ENCODE measurements around the gene TUBG2.
A peak's percentile ranks its signal among the peaks of the same experiment; 100 is the strongest.
"Not testable (repeated sequence)": the region's sequence is repeated elsewhere in the genome, so short reads cannot be mapped to it uniquely, and the experiment has no call there.

The TUBG2 gene

DNA sequence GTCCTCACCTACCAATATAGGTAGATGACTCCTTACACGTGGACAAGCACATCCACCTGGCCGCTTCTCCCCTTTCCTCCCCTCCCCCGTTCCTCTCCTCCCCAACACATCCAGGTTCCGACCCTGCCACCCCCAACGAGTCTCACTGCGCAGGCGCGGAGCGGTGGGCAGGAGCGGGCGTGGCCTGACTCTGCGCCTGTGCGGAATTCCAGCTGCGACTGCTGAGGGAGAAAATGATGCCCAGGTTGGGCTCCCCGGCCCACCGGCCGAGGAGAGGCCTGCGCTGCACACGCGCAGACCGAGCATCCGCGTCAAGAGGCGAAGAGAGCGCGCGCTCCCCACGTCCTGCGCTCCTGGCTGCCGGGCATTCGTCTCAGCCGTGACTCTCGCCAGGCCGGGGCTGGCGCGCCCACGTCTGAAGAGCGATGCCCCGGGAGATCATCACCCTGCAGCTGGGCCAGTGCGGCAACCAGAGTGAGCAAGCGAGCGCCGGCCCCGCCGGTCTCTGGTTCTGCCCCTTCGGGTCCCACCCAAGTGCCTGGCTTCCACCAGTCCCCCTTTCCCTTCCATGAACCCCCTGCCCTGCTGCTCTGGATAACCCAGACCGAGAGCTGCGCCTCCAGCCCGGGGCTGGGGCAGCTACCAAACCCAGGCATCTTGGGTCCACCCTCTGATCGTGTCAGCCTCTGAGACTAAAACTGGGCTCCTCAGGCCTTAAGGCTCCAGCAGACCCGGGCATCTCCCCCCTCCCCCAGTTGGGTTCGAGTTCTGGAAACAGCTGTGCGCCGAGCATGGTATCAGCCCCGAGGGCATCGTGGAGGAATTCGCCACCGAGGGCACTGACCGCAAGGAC, at the start of gene TUBG2:
TSS of gene TUBG2 (plus strand) at position 206 of the 853 bp plus-strand sequence. CDS start at position 426, 220 bp downstream.
- no peaks in the 10 kb centered on the region for H3K9me3 Mint-ChIP-seq
- H3K4me1 Mint-ChIP-seq = peaks cover 12% of the 10 kb centered on the region
- peak within 1 kb of the TSS; percentile 90 for H3K4me3 Mint-ChIP-seq
- H3K27ac Mint-ChIP-seq = peak within 1 kb of the TSS; percentile 83
- H3K36me3 Mint-ChIP-seq = no peaks in the 10 kb centered on the region
- no peaks in the 10 kb centered on the region for H3K27me3 Mint-ChIP-seq

DNA sequence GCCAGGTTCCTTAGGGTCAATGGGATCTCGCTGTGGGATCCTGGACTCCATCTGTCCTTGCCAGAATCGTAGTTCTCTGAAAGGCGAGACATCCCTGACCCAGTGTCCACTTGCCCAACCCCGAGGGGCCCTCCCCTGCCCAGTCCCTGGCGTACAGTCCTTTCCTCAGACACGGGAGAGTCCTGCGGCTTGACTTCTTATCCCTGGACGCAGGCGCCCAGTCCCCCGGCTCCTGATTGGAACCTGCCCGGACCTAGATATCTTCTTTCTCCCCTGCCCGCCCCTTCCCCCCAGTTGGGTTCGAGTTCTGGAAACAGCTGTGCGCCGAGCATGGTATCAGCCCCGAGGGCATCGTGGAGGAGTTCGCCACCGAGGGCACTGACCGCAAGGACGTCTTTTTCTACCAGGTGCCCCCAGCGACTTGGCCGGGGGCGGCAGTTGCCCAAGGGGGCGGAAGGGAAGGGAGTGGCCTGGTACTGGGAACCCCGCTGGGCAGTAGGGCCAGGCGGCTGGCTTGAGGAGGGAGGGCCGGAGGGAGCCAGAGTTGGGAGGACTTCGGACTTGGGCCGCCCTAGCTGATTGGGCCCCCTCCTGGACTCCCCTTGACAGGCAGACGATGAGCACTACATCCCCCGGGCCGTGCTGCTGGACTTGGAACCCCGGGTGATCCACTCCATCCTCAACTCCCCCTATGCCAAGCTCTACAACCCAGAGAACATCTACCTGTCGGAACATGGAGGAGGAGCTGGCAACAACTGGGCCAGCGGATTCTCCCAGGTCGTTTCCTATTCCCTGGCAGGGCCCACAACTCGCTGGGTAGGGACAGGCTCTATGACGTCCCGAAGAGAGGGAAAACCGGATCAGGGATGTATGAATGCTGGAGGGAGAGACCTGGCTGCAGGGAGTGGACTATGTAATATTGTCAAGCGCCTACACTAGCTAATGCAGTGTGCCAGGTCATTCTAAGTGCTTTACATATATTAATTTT, 49.0 kb upstream of the TUBG2 start:
- peak overlapping the region; percentile 100 for H3K4me3 Mint-ChIP-seq
- H3K27ac Mint-ChIP-seq = peak overlapping the region; percentile 99
- H3K27me3 Mint-ChIP-seq, H3K9me3 Mint-ChIP-seq: not testable (repeated sequence)
- H3K36me3 Mint-ChIP-seq = peaks cover 12% of the 10 kb centered on the region
- peaks cover 34% of the 10 kb centered on the region for H3K4me1 Mint-ChIP-seq

- no peaks in the 10 kb centered on the region for H3K9me3 Mint-ChIP-seq
- H3K4me1 Mint-ChIP-seq = peaks cover 15% of the 10 kb centered on the region
- no peaks in the 10 kb centered on the region for H3K27me3 Mint-ChIP-seq
- no peak overlapping the region for H3K27ac Mint-ChIP-seq
- no peak overlapping the region for H3K4me3 Mint-ChIP-seq
- H3K36me3 Mint-ChIP-seq = peaks cover 10% of the 10 kb centered on the region
These were observed 47.1 kb upstream of the TUBG2 start for GRCh38 chr17:42612013-42612412.

GRCh38 chr17:42613699-42614295, 45.3 kb upstream of the TUBG2 start:
- Mint-ChIP-seq H3K27me3 (no peaks in the 10 kb centered on the region), H3K27ac (no peak overlapping the region), H3K9me3 (no peaks in the 10 kb centered on the region), H3K4me1 (no peaks in the 10 kb centered on the region), H3K4me3 (no peak overlapping the region), H3K36me3 (peaks cover 10% of the 10 kb centered on the region)

GRCh38 chr17:42617956-42618431, 41.1 kb upstream of the TUBG2 start:
- H3K27ac Mint-ChIP-seq = no peak overlapping the region
- H3K27me3 Mint-ChIP-seq = no peaks in the 10 kb centered on the region
- no peak overlapping the region for H3K4me3 Mint-ChIP-seq
- H3K9me3 Mint-ChIP-seq = no peaks in the 10 kb centered on the region
- H3K4me1 Mint-ChIP-seq = no peaks in the 10 kb centered on the region
- H3K36me3 Mint-ChIP-seq = peaks cover 6% of the 10 kb centered on the region

DNA sequence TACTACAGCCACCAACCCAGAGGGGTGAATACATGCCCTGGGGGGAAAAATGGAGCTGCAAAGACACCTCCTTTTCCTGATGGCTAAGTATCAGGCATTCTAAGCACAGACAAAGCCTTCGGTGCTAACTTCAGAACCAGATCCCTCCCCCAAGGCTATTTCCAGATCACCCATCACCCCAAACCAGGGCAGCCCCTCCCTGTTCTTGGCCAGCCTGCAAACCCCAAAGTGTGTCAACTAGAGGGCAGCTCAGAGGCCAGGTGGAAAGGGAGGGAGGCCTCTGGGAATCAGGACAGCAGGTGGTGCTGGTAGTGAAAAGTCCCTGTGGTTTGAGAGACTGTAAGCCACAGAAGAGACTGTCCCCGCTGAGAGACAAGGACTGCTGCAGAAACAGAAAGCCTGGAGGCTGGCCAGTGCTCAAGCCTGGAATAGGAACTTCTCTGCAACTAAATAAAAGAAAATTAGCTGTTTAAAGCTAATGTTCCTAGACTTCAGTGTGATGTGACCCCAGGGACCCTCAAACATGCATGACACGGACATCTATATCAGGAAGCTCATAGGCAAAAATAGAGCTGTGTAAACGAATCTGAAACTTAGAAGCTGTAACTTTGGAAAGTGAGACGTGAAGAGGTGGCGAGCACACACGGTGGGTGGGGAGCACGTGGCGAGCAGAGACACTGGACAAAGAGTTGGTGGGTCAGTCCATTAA, 40.5 kb upstream of the TUBG2 start:
- Mint-ChIP-seq H3K9me3 (no peaks in the 10 kb centered on the region), H3K4me3 (no peak overlapping the region), H3K36me3 (peaks cover 5% of the 10 kb centered on the region), H3K27ac (no peak overlapping the region), H3K27me3 (no peaks in the 10 kb centered on the region), H3K4me1 (no peaks in the 10 kb centered on the region)

DNA sequence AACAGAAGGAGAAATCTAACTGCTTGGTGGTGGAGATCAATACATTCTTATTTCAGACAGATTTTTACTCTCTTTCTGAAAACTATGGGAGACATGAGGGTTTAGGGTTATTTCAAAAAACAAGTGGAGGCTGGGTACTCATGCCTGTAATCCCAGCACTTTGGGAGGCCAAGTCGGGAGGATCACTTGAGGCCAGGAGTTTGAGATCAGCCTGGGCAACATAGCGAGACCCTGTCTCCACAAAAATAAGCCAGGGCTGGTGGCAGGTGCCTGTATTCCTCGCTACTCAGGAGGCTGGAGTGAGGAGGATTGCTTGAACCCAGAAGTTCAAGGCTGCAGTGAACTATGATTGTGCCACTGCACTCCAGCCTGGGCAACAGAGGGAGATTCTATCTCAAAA, 37.1 kb upstream of the TUBG2 start:
- H3K27me3 Mint-ChIP-seq, H3K4me3 Mint-ChIP-seq, H3K9me3 Mint-ChIP-seq, H3K36me3 Mint-ChIP-seq, H3K4me1 Mint-ChIP-seq, H3K27ac Mint-ChIP-seq: not testable (repeated sequence)

DNA sequence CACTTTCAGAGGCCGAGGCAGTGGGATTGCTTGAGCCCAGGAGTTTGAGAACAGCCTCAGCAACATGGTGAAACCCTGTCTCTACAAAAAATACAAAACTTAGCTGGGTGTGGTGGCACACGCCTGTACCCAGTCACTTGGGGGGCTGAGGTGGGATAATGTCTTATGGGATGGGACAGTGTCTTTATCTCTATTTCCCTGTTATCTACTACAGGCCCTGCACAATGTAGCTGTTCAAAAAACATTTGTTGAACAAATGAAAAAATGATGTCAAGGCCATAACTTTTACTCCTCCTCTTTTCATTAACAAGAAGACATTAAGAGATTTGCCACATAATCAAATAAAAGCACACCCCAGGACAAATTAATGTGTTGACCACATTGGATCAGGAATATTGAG, 35.8 kb upstream of the TUBG2 start:
- no peak overlapping the region for H3K4me3 Mint-ChIP-seq
- no peaks in the 10 kb centered on the region for H3K4me1 Mint-ChIP-seq
- H3K27me3 Mint-ChIP-seq = no peaks in the 10 kb centered on the region
- no peak overlapping the region for H3K27ac Mint-ChIP-seq
- no peaks in the 10 kb centered on the region for H3K36me3 Mint-ChIP-seq
- no peaks in the 10 kb centered on the region for H3K9me3 Mint-ChIP-seq

- H3K36me3 Mint-ChIP-seq = no peaks in the 10 kb centered on the region
- no peak overlapping the region for H3K4me3 Mint-ChIP-seq
- no peaks in the 10 kb centered on the region for H3K4me1 Mint-ChIP-seq
- no peaks in the 10 kb centered on the region for H3K9me3 Mint-ChIP-seq
- H3K27me3 Mint-ChIP-seq = no peaks in the 10 kb centered on the region
- no peak overlapping the region for H3K27ac Mint-ChIP-seq
These were observed 35.1 kb upstream of the TUBG2 start for GRCh38 chr17:42623732-42624596.

DNA sequence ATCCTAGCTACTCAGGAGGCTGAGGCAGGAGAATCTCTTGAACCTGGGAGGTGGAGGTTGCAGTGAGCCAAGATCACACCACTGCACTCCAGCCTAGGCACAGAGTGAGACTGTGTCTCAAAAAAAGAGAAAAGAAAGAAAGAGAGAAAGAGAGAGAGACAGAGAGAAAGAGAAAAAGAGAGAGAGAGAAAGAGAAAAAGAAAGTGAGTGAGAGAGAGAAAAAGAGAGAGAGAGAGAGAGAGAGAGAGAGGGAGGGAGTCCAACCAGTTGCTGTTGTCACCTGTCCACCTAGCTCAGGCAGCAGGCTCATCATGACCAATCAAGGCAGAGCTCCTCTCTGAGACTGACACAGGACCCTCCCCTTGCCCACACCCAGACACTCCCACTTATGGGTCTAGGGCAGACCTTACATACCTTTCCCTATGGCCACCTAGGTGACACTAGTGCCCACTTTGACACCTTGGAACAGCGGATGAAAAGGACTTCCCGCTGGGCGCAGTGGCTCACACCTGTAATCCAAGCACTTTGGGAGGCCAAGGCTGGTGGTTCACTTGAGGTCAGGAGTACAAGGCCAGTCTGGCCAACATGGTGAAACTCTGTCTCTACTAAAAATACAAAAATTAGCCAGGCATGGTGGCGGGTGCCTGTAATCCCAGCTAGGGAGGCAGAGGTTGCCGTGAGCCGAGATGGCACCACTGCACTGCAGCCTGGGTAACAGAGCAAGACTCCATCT, 31.9 kb upstream of the TUBG2 start:
- H3K27me3 Mint-ChIP-seq, H3K36me3 Mint-ChIP-seq, H3K4me1 Mint-ChIP-seq, H3K9me3 Mint-ChIP-seq, H3K27ac Mint-ChIP-seq, H3K4me3 Mint-ChIP-seq: not testable (repeated sequence)

GRCh38 chr17:42629411-42630009, 29.6 kb upstream of the TUBG2 start:
- H3K27ac Mint-ChIP-seq = no peak overlapping the region
- H3K4me3 Mint-ChIP-seq = no peak overlapping the region
- no peaks in the 10 kb centered on the region for H3K36me3 Mint-ChIP-seq
- H3K4me1 Mint-ChIP-seq = no peaks in the 10 kb centered on the region
- no peaks in the 10 kb centered on the region for H3K9me3 Mint-ChIP-seq
- H3K27me3 Mint-ChIP-seq = no peaks in the 10 kb centered on the region

GRCh38 chr17:42632949-42633444, 26.1 kb upstream of the TUBG2 start:
- no peak overlapping the region for H3K27ac Mint-ChIP-seq
- H3K27me3 Mint-ChIP-seq = no peaks in the 10 kb centered on the region
- no peaks in the 10 kb centered on the region for H3K4me1 Mint-ChIP-seq
- H3K4me3 Mint-ChIP-seq = no peak overlapping the region
- no peaks in the 10 kb centered on the region for H3K36me3 Mint-ChIP-seq
- no peaks in the 10 kb centered on the region for H3K9me3 Mint-ChIP-seq

DNA sequence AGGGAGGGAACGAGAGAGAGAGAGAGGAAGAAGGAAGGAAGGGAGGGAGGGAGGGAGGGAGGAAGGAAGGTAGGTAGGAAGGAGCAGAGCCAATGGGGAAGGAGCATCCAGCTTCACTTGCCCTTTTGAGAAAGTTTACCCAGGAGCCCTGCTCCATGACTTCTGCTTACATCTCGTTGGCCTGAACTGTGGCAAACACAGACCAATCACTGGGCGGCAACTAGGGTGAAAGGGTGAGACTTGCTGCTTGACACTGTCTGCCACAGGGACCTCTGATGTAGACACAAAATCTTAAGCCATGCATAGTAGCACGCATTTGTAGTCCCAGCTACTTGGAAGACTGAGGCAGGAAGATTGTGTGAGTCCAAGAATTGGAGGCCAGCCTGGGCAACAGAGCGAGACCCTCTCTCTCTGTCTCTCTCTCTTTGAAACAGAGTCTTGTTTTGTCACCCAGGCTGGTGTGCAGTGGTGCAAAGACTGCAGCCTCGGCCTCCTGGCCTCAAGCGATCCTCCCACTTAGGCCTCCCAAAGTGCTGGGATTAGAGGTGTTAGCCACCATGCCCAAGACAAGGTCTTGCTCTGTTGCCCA, 19.5 kb upstream of the TUBG2 start:
- H3K4me1 Mint-ChIP-seq = no peaks in the 10 kb centered on the region
- no peaks in the 10 kb centered on the region for H3K36me3 Mint-ChIP-seq
- no peak overlapping the region for H3K4me3 Mint-ChIP-seq
- H3K9me3 Mint-ChIP-seq = no peaks in the 10 kb centered on the region
- no peaks in the 10 kb centered on the region for H3K27me3 Mint-ChIP-seq
- H3K27ac Mint-ChIP-seq = no peak overlapping the region

All from activated naive CD4-positive, alpha-beta T cell treated with anti-CD3 and anti-CD28 coated beads, Interleukin-2, amount 50 U/mL, for 24 hours (primary cell).